Stimulated activated CD8-positive, alpha-beta memory T cell treated with anti-CD3 and anti-CD28 coated beads, Interleukin-12 subunit alpha, Interleukin-12 subunit beta, amount 100 ng/mL, for 1 hour (primary cell): ENCODE results near the gene HERPUD2.
A peak's percentile ranks its signal among the peaks of the same experiment; 100 is the strongest.
"Not testable (repeated sequence)": the region's sequence is repeated elsewhere in the genome, so short reads cannot be mapped to it uniquely, and the experiment has no call there.

Source experiments
- DNase-seq: peaks from one replicate; pipeline ENCODE4 v3.0.0-alpha.2; 2020; ENCODE audit warnings: low read depth

HERPUD2 gene

DNA sequence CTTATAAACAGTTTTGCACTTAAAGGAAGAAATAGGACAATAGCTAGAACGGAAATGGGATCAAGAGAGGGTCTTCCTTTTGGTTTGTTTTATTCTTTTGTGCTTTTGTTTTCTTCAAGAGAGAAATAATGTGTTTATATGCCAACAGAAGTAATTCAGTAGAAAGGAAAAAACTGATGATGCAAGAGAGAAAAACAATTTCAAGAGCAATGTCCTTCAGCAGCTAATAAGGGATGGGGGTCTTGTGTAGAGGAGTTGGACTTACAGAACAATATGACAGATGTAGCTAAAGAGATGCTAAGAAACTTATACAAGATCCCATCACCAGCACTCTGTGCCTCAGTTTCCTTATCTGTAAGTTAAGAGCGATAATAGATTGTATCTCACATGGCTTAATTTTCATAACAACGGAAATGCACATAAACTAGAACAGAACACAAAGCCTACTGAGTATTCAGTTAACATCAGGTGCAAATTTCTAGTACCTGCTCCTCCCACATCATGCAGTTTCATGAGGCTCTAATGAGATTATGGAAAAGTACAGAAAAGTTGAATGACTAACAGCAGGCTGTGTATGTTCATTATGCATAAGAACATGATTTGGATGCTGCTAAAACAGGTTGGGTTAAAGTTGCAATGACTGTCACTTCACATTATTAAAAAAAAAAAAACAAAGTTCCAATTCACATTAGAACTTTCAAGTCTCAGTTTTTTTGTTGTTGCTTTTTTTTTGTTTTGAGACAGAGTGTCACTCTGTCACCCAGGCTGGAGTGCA is 17.2 kb downstream of the HERPUD2 start:
- no peak for DNase-seq

DNA sequence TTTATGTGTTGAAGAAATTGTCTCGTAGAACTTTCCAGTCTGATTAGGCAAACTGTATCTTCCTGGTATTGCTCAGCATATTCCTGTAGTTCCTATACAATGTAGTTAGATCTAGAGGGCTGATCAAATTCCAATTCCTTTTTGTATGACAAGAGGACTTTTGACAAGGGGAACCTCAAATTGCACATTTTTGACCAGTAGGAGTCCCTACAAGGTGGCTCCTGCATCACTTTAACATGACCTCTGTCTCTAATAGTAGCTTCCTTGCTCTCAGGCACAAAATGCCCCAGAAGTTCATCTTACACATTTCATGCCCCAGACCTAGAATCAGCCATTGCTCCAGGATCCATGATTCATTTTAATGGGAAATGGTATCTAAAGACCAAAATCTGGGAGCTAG is 18.7 kb downstream of the HERPUD2 start:
- no peak for DNase-seq

DNA sequence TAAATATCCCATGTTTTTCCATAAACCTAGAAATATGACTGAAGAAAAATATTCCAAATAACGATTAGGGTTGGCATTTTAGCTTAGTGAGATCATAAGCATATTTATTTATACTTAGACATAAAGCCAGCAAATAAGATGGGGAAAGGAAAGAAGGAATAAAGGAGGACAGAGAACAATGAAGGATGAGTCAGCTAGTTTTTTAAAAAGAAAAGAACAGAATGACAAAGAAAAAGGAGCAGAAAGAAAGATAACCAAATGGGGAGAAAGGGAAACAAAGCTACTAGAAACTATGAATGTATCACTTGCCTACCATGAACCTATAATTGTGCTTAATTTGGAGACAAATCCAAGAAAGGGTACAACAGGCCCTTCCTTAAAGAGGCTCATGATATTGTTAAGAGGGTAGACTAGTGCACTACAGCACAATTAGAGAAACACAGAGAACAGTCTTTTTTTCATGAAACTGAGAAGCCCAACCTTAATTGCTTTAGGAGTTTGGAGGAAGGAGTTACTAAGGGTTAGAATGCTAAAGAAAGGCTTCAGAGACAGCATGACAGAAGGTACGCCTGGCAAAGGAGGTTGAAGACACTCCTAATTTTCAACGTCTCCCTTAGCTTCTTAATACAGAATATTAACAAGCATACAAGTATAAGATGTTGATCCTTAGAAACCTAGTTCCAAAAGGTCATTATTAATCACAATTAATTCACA is 23.9 kb downstream of the HERPUD2 start:
- DNase-seq = no peak

DNA sequence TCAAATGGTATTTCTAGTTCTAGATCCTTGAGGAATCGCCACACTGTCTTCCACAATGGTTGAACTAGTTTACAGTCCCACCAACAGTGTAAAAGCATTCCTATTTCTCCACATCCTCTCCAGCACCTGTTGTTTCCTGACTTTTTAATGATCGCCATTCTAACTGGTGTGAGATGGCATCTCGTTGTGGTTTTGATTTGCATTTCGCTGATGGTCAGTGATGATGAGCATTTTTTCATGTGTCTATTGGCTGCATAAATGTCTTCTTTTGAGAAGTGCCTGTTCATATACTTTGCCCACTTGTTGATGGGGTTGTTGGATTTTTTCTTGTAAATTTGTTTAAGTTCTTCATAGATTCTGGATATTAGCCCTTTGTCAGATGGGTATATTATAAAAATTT is 34.5 kb downstream of the HERPUD2 start:
- DNase-seq = not testable (repeated sequence)

DNA sequence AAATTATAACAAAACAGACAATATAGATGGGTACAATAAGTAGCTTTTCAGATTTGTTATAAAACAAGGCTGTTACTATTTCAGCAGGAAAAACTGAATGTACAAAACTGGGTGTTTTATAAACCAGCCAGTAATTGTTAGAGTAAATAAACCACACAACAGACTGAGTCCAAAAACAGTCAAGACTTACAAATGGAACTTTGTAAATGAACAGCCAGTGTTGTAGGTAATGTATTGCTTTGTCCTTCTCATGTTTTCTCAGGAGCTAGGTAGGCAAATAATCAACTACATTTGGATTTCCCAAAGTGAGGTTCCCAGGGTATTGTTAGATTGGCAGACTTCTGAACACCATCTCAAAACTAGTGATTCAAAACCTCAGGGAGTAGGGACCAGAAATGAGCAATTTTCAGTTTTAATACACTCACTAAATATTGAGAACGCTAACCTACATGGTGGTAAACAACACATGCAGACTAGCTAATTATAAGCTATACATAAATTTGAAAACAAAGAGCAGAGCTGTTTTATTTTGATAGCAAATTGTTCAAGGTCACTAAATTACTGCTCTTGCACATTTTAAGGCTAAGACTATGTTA is 36.2 kb downstream of the HERPUD2 start:
- DNase-seq = no peak

DNA sequence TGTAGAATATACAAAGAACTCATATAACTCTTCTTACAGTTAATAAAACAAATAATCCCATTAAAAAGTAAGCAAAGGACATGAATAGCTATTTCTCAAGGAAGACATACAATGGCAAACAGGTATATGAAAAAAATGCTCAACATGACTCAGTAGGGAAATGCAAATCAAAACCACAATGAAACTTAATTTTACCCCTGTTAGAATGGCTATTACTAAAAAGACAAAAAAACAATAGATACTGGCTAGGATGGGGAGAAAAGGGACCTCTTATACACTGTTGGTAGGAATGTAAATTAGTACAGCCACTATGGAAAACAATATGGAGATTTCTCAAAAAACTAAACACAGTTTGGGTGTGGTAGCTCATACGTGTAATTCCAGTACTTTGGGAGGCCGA is 37.8 kb downstream of the HERPUD2 start:
- no peak for DNase-seq

DNA sequence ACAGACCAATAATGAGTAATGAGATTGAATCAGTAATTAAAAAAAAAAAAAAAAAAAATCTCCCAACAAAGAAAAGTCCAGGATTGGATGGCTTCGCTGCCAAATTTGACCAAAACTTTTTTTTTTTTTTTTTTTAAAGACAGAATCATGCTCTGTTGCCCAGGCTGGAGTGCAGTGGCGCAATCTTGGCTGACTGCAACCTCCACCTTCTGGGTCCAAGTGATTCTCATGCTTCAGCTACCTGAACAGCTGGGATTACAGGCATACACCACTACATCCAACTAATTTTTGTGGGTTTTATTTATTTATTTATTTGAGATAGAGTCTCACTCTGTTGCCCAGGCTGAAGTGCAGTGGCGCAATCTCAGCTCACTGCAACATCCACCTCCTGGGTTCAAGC is 40.4 kb downstream of the HERPUD2 start:
- DNase-seq = not testable (repeated sequence)

DNA sequence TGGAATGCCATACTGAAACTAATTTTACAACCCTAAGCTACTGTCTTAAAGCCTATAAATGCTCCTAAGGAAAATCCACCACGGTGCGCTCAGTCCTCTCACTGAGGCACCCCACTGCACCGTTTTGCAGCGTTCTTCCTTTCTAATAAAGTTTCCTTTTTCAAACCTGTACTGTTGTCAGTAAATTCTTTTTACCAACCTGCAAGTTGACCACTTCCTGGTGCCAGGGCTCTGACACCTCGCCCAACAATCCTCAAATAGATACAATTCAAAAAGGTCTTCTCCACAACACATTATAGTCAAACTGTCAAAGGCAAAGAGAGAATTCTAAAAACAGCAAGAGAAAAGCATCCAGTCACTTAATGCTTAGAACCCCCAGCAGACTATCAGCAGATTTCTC is 42.8 kb downstream of the HERPUD2 start:
- DNase-seq = peak; percentile 17

DNA sequence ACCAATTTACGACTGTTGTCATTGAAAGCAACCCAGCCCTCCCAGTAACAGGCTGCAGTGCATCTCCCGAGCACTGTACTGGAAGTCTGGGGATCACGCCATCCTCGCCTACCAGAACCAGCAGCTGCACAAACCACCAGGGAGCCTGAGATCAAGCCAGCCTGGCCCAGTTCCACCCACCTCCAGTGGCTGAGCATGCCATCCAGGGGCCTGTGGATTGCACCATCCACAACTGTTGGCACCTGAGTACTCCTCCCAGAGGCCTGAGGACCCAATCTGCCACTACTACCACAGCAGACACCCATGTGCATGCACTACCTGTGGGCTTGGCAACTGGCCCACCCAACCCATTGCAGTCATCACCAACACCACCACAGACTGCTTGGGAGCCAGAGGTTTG is 44.2 kb downstream of the HERPUD2 start:
- DNase-seq = no peak

DNA sequence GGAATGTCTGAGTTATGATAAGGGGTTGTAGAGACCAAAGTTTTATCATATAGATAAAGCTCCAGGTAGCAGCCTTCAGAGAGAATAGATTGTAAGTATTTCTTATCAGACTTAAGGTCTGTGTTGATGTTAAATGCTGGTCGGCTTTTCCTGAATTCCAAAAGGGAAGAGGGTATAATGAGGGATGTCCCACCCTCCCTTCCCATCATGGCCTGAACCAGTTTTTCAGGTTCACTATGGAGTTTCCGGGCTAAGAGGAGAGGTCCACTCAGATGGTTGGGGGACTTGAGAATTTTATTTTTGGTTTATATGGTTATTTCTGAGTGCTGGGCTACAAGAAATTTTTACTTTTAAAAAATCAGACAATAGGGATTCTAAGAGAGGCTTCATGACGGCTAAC is 45.2 kb downstream of the HERPUD2 start:
- DNase-seq = no peak

DNA sequence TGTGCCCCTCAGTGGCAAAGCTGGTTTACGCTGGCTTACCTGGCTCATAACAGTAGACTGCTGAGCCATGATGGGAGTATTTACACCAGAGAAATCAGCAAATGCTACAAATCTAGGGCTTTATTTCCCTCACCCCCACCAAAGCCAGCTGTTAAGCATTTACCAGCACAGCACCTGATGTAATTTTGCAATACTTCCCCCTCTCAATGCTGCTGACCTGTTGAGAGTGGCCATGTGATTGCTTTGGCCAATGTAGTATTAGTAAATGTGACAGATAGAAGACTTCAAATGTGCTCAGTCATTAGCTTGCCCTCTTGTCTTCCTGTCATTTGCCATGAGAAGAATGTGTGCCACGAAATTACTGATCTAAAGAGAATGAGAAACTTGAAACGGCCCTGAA is 46.6 kb downstream of the HERPUD2 start:
- no peak for DNase-seq

DNA sequence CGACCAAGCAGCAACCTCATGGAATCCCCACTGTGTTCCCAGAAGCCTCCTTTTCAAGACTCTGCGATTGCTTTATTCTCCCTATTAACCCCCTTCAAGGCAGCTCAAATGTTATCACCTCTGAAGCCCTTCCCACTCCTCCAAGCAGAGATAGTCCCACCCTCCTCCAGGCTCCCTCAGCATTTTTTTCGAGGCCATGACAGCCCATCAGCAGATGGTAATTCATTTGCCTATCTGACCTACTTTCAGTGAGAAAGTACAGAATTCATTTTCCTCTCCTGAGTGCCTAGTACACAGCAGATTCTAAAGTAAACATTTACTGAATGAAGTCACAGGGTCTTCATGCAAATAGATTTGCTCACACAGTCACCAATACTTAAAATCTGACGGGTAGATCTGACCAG is 47.8 kb downstream of the HERPUD2 start:
- DNase-seq = no peak

DNA sequence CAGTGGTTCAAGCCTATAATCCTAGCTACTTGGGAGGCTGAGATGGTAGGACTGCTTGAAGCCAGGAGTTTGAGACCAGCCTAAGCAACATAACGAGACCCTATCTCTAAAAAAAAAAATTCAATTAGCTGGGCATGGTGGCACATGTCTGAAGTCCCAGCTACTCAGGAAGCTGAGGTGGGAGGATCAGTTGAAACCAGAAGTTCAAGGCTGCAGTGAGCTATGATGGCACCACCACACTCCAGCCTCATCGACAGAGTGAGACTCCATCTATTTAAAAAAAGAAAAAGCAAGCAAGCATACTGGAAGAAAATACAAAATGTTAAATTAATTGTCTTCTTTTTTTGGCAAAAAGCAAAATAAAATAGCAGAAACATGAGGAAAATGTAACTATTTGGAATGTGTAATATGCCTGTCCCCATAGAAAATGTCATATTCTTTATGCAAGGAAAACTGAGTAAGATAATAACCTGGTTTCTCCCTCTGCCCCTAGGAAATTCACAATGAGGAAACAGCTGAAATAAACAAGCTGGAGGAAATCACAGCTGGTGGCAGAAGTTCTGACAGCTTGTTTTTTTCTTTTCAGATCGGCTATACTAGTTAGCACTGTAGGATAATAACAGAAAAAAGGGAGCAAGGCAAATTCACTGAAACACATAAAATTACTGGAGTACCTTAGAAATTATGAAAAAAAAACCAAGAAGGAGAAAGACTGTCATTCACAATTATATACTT is 48.5 kb downstream of the HERPUD2 start:
- DNase-seq = no peak

DNA sequence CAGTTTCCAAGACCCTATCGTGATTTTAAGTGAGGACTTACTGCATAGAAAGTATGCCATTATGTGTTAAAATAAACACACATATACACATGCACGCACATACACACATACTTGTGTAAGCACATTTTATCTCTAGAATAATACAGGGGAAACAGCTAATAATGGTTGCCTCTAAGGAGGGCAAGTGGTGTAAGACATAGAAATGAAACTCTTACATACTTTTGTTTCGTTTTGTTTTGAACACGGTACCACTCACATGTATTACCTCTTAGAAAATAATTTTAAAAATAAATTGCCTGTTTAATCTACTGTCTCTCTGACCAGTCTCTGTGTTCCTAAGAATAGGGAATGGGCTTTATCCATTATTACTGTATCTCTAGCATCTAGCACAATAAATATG is 49.2 kb downstream of the HERPUD2 start:
- DNase-seq = no peak

DNA sequence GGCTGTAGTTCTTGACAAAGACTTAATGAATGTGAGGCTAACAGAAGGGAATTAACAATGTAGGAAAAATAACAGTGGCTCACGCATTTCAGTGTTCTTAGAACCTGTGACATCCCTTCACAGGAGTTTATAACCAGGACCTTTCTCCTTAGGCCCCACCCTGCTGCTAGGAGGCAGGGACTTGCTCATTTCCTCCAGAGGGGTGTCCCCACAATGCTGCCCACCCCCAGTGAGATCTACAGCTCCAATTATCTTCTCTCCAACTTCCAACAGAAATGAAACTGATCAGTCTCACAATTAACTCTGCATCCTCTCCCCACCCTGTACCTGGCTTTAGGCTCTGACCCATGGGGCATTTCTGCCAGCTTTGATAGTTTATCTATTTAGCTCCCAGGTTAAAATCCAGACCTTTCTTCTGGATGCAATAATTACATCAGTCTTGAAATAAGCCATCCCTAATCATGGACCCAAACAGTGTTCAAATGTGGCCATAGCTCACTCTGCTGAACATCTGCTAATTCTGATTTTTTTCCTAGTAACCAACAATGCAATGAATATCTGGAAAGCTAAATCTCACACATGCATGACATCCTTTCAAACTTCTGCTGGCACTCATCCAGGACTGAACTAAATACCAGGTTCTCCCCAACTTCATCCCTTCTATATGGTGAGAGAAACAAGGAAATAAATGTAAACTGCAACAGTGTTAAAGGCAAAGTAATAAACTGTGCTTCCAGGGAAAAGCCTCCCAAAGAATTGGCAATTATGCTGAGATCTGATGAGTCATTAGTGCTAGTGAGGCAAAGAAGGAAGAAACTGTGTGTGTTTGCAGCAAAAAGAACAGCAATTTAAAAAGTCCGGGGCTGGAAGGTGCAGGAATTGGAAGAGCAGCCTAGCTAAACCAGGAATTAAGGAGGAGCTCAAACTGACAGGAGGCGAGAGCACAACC is 64.6 kb downstream of the HERPUD2 start:
- no peak for DNase-seq

DNA sequence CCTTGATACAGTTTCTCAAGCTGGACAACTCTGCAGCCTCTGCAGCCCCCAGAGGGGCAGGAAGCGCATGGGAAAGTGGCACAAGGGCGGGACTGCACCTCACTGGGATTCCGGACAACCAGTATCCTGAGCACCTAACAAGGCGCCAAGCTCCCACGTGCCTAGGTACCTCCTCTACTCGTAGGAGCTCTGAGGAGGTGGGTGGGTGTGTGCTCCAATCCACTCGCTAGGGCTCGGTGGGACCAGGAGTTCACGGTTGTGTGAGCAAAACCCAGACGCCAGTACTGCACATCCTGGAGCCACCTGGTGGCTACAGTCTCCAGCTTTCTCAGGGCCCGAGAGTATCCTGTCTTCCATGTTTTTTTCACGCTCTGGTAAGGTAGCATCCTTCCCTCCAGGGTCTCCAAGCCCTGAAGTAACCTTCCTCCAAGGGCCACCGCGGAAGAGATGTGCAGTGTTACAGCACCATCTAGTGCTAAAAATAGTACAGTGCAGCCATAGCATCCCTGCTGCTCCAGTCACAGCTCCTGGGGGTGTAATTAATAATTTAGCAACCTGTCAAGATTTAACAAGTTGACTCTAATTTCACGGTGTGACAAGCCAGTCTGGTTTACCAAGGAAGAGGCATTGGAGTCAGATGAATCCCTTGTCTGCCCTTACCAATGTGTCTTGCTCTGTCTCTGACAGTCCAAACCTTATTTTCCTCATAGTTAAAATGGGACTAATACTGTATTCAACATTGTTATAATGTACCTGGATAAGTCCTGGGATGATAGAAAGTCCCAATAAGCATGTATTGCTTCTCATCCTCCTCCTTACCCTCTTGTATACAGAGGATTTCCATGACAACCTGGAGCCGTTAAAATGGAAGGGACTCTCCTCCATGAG is 70.4 kb downstream of the HERPUD2 start:
- peak; percentile 8 for DNase-seq

DNA sequence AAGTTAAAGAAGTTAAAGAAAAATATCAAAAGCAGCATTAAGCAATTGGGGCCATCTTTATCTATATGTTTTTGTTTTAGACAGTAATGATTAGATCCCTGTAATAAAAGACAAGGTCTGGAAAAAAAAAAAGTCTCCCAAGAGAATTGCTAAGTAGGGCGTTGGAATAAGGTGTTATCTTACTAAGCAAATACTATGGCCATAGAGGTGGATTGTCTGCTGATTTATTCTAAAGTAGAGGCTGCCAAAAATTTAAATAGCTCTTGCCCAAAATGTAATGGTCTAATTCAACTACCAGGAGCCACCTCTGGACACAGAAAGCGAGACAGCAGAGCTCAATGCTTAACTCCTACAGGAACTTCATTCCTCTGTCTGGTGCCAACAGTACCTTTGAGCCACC is 71.6 kb downstream of the HERPUD2 start:
- no peak for DNase-seq

DNA sequence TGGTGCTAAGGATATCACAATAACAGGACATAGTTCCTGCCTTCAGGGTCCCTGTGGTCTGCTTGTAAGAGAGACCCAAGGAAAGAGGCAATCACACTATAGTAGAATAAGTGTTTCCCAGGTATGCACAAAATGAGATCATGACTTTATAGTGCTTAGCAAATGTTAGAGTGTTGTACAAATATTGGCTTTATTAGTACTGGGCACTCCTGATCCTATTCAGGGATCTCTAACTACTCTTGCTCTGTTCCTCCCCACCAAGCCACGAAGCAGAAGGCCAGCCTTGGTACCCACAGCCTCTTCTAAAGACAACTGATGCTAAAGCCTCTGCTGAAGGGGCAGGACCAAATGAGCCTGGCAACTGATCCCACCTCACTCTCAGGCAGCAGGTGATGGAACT is 75.1 kb downstream of the HERPUD2 start:
- DNase-seq = no peak

DNA sequence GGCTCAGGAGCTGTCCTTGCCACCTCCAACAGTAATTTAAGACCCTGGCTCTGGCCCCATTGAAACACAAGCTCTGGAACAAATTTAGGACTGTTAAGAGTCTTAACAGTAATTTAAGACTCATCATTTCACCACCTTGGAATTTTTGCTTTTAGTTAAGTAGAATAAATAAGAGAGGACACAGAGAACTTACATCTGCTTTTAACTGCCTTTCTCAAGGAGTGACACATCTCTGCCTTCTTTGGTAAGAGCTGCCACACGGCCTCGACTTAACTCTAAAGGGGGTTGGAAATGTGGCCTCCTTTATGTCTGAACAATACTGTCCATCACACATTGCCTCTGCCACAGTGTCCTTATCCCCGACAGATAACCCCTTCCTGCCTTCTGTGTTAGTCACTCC is 77.9 kb downstream of the HERPUD2 start:
- no peak for DNase-seq

DNA sequence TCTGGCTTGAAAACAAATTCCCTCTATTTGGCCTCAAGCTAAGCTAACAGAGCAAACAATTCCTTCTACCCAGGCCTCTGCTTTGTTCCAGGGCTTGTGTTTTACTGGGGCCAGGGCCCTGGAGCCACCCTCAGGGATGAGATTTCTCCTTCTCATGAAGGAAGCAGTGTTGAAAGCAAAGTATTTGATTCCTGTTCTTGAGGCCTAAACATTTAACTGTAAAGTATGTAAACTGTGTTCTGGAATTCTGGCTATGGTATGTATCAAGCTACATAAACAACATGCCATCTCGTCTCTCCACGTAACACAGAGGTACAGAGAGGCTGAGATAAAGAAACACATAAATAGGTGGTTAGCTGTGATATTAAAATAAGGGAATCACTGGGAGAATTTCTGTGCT is 81.8 kb downstream of the HERPUD2 start:
- no peak for DNase-seq

DNA sequence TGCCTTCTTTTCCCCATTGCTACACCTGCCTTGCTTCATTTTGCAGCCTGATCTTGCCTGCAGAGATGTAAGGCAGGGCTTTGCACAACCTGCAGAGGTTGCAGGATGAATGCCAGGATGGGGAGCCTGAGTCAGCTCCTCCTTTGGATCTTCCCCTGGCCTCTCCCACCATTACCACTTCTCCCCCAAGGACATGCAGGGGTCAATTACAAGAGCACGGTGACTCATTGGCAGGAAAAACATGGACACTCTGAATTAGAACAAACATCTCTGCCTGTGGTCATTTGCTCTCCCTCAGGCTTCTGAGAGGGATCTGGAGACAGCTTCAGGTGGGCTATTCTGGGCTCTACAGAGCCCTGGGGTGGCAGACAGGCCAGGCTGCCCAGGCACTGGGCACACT is 89.2 kb downstream of the HERPUD2 start:
- DNase-seq = no peak
